Trophoblast cell (in vitro differentiated cells and primary cell): ENCODE data around the gene GALK2.

Source experiments
- DNase-seq, 2 donors: peaks; one replicate each; pipeline ENCODE4 v3.0.0-alpha.2; 2016
- H2AFZ ChIP-seq: 2 replicates; pipeline ENCODE4 v1.6.1; 2013; ENCODE audit warnings: low read length, moderate library complexity, mild to moderate bottlenecking; ENCODE audit not compliant: insufficient read depth, poor library complexity
- H2AK5ac ChIP-seq: 2 replicates; pipeline ENCODE4 v1.6.1; 2013; ENCODE audit warnings: mild to moderate bottlenecking, low read length
- H2BK120ac ChIP-seq: 2 replicates; pipeline ENCODE4 v1.6.1; 2013; ENCODE audit warnings: low read length, mild to moderate bottlenecking, moderate library complexity; ENCODE audit not compliant: insufficient read depth, poor library complexity
- H2BK12ac ChIP-seq: 2 replicates; pipeline ENCODE4 v1.6.1; 2013; ENCODE audit warnings: mild to moderate bottlenecking, low read length, moderate library complexity
- H2BK5ac ChIP-seq: 2 replicates; pipeline ENCODE4 v1.6.1; 2013; ENCODE audit warnings: low read length, low read depth, moderate library complexity, mild to moderate bottlenecking; ENCODE audit not compliant: poor library complexity
- H3K14ac ChIP-seq: 2 replicates; pipeline ENCODE4 v1.6.1; 2013; ENCODE audit warnings: mild to moderate bottlenecking, low read length
- H3K18ac ChIP-seq: 2 replicates; pipeline ENCODE4 v1.6.1; 2013; ENCODE audit warnings: mild to moderate bottlenecking, low read length
- H3K23ac ChIP-seq: 2 replicates; pipeline ENCODE4 v1.6.1; 2013; ENCODE audit warnings: low read length
- H3K27ac ChIP-seq: 2 replicates; pipeline ENCODE4 v1.5.1; 2013; ENCODE audit warnings: low read depth, mild to moderate bottlenecking, inconsistent platforms, low read length, moderate library complexity
- H3K27me3 ChIP-seq: 2 replicates; pipeline ENCODE4 v1.6.1; 2013; ENCODE audit warnings: inconsistent platforms, mild to moderate bottlenecking, low read length, moderate library complexity; ENCODE audit not compliant: insufficient read depth
- H3K36me3 ChIP-seq, 2 experiments: 1 replicate in 1 of 2; 2 replicates in 1 of 2; pipeline ENCODE4 v1.6.1; 2013; ENCODE audit warnings: low read length in 2 of 2, mild to moderate bottlenecking in 2 of 2, moderate library complexity in 1 of 2; ENCODE audit not compliant: insufficient read depth in 2 of 2, control insufficient read depth in 1 of 2
- H3K4ac ChIP-seq: 2 replicates; pipeline ENCODE4 v1.6.1; 2013; ENCODE audit warnings: low read depth, mild to moderate bottlenecking, low read length, moderate library complexity
- H3K4me1 ChIP-seq, 2 experiments: 1 replicate in 1 of 2; 2 replicates in 1 of 2; pipeline ENCODE4 v1.6.1; 2013; ENCODE audit warnings: low read length in 2 of 2, mild to moderate bottlenecking in 2 of 2, moderate library complexity in 1 of 2; ENCODE audit not compliant: insufficient read depth in 2 of 2, control insufficient read depth in 1 of 2
- H3K4me2 ChIP-seq: 2 replicates; pipeline ENCODE4 v1.6.1; 2013; ENCODE audit warnings: inconsistent platforms, mild to moderate bottlenecking, low read length, moderate library complexity
- H3K4me3 ChIP-seq: 2 replicates; pipeline ENCODE4 v1.5.1; 2013; ENCODE audit warnings: mild to moderate bottlenecking, low read depth, low read length, inconsistent platforms
- H3K79me1 ChIP-seq: one replicate; pipeline ENCODE4 v1.6.1; 2013; ENCODE audit warnings: low read length
- H3K79me2 ChIP-seq: 2 replicates; pipeline ENCODE4 v1.6.1; 2013; ENCODE audit warnings: low read length, mild to moderate bottlenecking; ENCODE audit not compliant: control insufficient read depth, insufficient read depth, poor library complexity
- H3K9ac ChIP-seq: 2 replicates; pipeline ENCODE4 v1.6.1; 2013; ENCODE audit warnings: mild to moderate bottlenecking, low read length
- H3K9me3 ChIP-seq: 2 replicates; pipeline ENCODE4 v1.6.1; 2013; ENCODE audit warnings: low read depth, mild to moderate bottlenecking, control low read depth, inconsistent platforms, low read length; ENCODE audit not compliant: insufficient read depth
- H4K12ac ChIP-seq: 2 replicates; pipeline ENCODE4 v1.6.1; 2013; ENCODE audit warnings: low read depth, mild to moderate bottlenecking, low read length, moderate library complexity
- H4K8ac ChIP-seq: 2 replicates; pipeline ENCODE4 v1.6.1; 2013; ENCODE audit warnings: low read depth, mild to moderate bottlenecking, low read length, moderate library complexity
- H4K91ac ChIP-seq: one replicate; pipeline ENCODE4 v1.6.1; 2013; ENCODE audit warnings: low read depth, mild to moderate bottlenecking, low read length, moderate library complexity
- WGBS: extraction: QIAGEN DNeasy Blood & Tissue Kit; methylation state at CpG from one replicate; pipeline ENCODE4 v1.1.7; 2013; ENCODE audit warnings: missing lambda C conversion rate; ENCODE audit not compliant: insufficient read length, insufficient coverage; ENCODE audit errors: extremely low coverage; 5-methylcytosine and 5-hydroxymethylcytosine counted together

Gene GALK2

DNA sequence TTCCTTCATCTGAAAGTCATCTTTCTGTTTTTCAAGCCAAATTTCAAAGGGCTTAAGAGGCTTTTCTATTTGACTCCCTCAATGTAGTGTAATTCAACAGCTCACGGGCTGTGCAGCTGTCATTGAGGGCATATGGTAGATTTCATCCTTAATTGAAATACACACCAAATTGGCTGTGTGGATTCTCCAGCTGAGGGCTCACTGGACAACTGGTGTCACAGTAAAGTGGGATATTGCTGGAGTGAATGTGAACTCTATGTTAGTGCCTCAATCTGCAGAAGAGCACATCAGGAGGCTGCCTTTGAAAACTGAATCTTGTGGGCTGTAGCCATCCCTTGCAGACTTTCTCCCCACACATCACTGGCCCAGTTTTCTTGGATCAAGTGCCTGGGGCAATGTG is 120.1 kb downstream of the GALK2 start:
- no peak overlapping the region for H3K4me2 ChIP-seq

DNA sequence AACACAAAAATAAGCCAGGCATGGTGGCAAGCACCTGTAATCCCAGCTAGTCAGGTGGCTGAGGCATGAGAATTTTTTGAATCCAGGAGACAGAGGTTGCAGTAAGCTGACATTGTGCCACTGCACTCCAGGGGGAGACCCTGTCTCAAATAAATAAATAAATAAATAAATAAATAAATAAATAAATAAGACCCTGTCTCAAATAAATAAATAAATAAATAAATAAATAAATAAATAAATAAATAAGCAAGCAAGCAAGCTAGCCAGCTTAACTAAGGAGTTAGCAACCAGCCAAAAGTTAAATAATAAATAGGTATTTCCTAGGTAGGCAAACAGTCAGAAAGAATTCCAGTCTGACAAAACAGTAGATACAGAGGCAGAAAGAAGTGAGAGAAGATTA is 123.9 kb downstream of the GALK2 start:
- Histone ChIP-seq H3K36me3 (peaks cover 0 to 2% of the 10 kb centered on the region in 2 experiments), H4K91ac (no peak overlapping the region), H3K18ac (no peak overlapping the region), H2BK5ac (no peak overlapping the region), H3K4me1 (no peaks in the 10 kb centered on the region), H3K79me1 (no peaks in the 10 kb centered on the region), H3K4me3 (no peak overlapping the region), H3K4ac (no peak overlapping the region), H3K4me2 (no peak overlapping the region), H2BK120ac (no peak overlapping the region), H3K9me3 (no peaks in the 10 kb centered on the region), H4K8ac (no peak overlapping the region), H2BK12ac (no peak overlapping the region), H3K23ac (no peak overlapping the region), H3K27ac (no peak overlapping the region), H3K9ac (no peak overlapping the region), H3K14ac (no peak overlapping the region), H3K79me2 (no peaks in the 10 kb centered on the region), H2AFZ (no peak overlapping the region), H2AK5ac (no peak overlapping the region), H3K27me3 (no peaks in the 10 kb centered on the region), H4K12ac (no peak overlapping the region)
- DNase-seq = no peak

More for the DNA sequence above, 120.1 kb downstream of the GALK2 start:
- Histone ChIP-seq H3K36me3 (peaks cover 0 to 2% of the 10 kb centered on the region in 2 experiments), H2AK5ac (no peak overlapping the region), H3K27me3 (no peaks in the 10 kb centered on the region), H2BK12ac (no peak overlapping the region), H3K4ac (no peak overlapping the region), H3K9me3 (no peaks in the 10 kb centered on the region), H3K14ac (no peak overlapping the region), H3K9ac (no peak overlapping the region), H2BK120ac (no peak overlapping the region), H4K91ac (no peak overlapping the region), H3K79me2 (no peaks in the 10 kb centered on the region), H2AFZ (no peak overlapping the region), H4K12ac (no peak overlapping the region), H3K27ac (no peak overlapping the region), H2BK5ac (no peak overlapping the region), H3K18ac (no peak overlapping the region), H3K4me1 (no peaks in the 10 kb centered on the region), H3K4me3 (no peak overlapping the region), H3K23ac (no peak overlapping the region), H4K8ac (no peak overlapping the region), H3K79me1 (no peaks in the 10 kb centered on the region)
- DNase-seq = no peak
- WGBS = no CpG with 5 or more reads among the region's 1 CpG

DNA sequence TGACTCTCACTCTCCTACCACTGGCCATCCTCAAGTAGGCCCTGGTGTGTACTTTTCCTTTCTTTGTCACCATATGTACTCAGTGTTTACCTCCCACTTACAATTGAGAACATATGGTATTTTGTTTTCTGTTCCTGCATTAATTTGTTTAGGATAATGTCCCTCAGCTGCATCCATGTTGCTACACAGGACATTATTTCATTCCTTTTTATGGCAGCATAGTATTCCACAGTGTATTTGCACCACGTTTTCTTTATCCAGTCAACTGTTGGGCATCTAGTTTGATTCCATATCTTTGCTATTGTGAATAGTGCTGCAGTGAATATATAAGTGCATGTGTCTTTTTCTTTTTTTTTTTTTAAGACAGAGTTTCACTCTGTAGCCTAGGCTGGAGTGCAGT is 126.2 kb downstream of the GALK2 start:
- Histone ChIP-seq H2BK12ac (no peak overlapping the region), H2BK120ac (no peak overlapping the region), H3K36me3 (peaks cover 0 to 2% of the 10 kb centered on the region in 2 experiments), H4K8ac (no peak overlapping the region), H4K12ac (no peak overlapping the region), H3K23ac (no peak overlapping the region), H3K9me3 (no peaks in the 10 kb centered on the region), H3K27me3 (no peaks in the 10 kb centered on the region), H3K79me2 (no peaks in the 10 kb centered on the region), H3K4ac (no peak overlapping the region), H3K4me3 (no peak overlapping the region), H2AK5ac (no peak overlapping the region), H2BK5ac (no peak overlapping the region), H4K91ac (no peak overlapping the region), H3K14ac (no peak overlapping the region), H3K4me2 (no peak overlapping the region), H3K18ac (no peak overlapping the region), H2AFZ (no peak overlapping the region), H3K27ac (no peak overlapping the region), H3K79me1 (no peaks in the 10 kb centered on the region), H3K9ac (no peak overlapping the region), H3K4me1 (peaks cover 0 to 1% of the 10 kb centered on the region in 2 experiments)
- no peak for DNase-seq
- WGBS = no CpG with 5 or more reads among the region's 1 CpG

DNA sequence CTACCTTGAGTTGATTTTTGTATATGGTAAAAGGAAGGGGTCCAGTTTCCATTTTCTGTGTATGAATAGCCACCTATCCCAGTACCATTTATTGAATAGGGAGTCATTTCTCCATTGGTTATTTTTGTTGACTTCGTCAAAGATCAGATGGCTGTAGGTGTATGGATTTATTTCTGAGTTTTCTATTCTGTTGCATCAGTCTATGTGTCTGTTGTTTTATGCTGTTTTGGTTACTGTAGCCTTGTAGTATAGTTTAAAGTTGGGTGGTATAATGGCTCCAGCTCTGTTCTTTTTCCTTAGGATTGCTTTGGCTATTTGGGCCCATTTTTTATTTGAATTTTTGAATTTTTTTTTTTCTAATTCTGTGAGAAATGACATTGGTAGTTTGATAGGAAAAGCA is 127.5 kb downstream of the GALK2 start:
- Histone ChIP-seq H4K12ac (no peak overlapping the region), H3K27me3 (no peaks in the 10 kb centered on the region), H3K4ac (no peak overlapping the region), H3K4me1 (peaks cover 0 to 1% of the 10 kb centered on the region in 2 experiments), H2AFZ (no peak overlapping the region), H3K27ac (no peak overlapping the region), H3K18ac (no peak overlapping the region), H3K14ac (no peak overlapping the region), H2BK120ac (no peak overlapping the region), H3K23ac (no peak overlapping the region), H2BK5ac (no peak overlapping the region), H4K91ac (no peak overlapping the region), H2AK5ac (no peak overlapping the region), H3K9me3 (no peaks in the 10 kb centered on the region), H2BK12ac (no peak overlapping the region), H3K4me3 (no peak overlapping the region), H3K4me2 (no peak overlapping the region), H3K9ac (no peak overlapping the region), H4K8ac (no peak overlapping the region), H3K79me2 (no peaks in the 10 kb centered on the region), H3K36me3 (peaks cover 0 to 2% of the 10 kb centered on the region in 2 experiments), H3K79me1 (no peaks in the 10 kb centered on the region)
- WGBS = no CpG with 5 or more reads among the region's 1 CpG
- DNase-seq = no peak
